ENCODE results near the gene BTBD1.
A peak's percentile ranks its signal among the peaks of the same experiment; 100 is the strongest.
"Not testable (repeated sequence)": the region's sequence is repeated elsewhere in the genome, so short reads cannot be mapped to it uniquely, and the experiment has no call there.

Gene BTBD1

GRCh38 chr15:83092309-83092976, 25.4 kb upstream of the BTBD1 start:
- DNase-seq = no peak

DNA sequence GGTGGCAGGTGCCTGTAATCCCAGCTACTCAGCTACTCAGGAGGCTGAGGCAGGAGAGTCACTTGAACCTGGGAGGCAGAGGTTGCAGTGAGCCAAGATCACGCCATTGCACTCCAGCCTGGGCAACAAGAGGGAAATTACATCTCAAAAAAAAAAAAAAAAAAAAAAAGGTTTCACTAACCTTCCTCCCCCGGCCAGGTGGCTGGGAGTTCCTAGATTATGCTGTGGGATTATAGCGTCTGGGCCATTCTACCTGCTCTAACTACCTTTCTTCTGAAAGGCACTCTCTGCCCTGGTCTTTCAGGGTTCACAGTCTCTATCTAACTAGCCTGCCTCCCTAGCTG, 24.9 kb upstream of the BTBD1 start:
- DNase-seq = not testable (repeated sequence)

- DNase-seq = no peak
These were observed 23.4 kb upstream of the BTBD1 start for GRCh38 chr15:83090465-83090864.

DNA sequence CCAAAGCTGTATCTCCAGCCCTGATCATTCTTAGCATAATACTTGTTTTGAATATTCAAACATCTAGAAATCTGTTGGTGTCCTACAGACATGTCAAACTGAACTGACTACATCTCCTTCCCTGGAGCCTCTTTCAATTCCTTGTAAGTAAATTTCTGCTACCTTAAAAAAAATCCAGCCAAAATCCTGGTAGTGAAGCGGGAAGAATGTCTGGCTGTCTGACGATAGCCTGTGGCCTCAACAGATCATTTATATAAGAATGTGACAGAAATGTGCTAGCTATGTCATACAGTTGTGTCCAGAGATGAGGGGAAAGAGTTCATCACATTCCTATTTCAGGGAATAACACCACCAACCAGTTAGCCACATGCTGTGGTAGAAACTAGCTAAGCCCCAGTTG, 21.8 kb upstream of the BTBD1 start:
- no peak for DNase-seq

DNA sequence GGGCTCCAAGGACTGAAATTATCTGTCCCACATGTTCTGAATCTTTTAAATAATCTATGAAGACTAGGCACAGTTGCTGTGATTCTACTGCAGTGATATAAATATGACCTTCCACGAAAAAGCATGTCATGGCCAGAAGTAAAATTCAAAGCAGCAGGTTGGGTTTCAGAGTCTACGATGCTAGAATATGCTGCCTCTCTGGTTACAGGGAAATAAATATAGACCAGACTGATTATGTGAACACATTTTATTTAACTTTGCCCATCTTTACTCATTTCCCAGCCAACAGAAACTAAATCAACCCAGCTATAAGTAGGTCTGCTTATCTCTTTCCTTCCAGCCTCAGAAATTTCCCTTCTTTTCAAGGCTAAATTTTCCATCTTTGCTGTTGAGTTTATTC, 20.5 kb upstream of the BTBD1 start:
- no peak for DNase-seq

DNA sequence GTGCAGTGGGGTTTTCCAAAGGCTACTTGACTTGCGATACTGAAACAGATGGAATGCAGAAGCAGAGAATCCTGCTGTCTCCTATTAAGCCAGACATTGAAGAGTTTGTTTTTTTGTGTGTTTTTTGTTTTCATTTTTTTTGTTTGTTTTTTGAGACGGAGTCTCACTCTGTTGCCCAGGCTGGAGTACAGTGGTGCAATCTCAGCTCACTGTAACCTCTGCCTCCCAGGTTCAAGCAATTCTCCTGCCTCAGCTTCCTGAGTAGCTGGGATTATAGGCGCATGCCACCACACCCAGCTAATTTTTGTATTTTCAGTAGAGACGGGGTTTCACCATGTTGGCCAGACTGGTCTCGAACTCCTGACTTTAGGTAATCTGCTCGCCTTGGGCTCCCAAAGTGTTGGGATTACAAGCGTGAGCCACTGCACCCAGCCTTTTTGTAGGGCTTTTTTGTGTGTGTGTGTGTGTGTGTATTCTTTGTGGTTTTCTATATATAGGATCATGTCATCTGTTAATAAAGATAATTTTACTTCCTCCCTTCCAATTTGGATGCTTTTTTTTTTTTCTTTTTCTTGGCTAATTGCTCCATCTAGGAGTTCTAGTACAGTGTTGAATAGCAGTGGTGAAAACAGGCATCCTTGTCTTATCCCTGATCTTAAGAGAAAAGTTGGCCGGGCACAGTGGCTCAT, 19.0 kb upstream of the BTBD1 start:
- DNase-seq = not testable (repeated sequence)

DNA sequence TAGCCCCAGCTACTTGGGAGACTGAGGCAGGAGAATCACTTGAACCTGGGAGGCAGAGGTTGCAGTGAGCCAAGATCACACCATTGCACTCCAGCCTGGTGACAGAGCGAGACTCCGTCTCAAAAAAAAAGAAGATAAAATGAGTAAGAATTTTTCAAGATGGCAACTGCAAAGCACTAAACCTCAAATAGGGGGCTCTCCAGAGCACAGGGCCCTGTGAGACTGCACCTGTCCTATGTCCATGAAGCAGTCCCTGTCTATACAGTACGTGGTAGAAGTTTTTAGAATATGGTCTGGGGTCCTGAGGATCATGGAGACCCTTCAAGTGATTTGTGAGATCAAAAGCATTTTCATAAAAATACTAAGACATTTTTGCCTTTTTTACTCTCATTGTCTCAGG, 18.4 kb upstream of the BTBD1 start:
- DNase-seq = not testable (repeated sequence)

DNA sequence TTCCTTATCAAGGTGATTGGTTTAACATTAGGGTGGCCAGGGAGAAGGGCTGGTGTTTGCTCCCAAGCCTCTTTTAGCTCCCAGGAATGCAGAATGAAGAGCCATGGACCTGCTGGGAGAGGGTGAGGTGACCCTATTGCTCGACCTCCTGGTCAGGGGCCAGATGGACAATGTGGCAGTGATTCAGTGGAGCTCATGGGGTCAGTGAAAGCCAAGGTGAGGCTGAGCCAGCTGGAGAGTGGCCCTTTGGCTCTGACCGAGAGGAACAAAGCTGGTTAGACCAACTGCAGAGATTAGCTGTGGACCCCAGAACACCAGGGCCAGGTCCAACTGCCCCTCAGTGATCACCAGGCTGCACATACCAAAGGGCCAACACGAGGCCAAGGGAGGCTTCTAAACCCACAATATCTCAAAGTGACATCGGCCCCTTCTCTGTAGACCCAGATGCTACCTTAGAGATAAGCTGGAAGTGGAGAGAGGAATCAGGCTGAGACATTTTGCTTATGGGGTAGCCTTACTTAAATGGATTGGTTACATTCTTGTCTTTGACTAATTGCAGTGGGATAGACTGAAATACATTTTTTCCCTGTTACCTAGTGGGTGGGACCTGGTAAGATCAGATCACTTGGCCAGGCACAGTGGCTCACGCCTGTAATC, 15.8 kb upstream of the BTBD1 start:
- no peak for DNase-seq

DNA sequence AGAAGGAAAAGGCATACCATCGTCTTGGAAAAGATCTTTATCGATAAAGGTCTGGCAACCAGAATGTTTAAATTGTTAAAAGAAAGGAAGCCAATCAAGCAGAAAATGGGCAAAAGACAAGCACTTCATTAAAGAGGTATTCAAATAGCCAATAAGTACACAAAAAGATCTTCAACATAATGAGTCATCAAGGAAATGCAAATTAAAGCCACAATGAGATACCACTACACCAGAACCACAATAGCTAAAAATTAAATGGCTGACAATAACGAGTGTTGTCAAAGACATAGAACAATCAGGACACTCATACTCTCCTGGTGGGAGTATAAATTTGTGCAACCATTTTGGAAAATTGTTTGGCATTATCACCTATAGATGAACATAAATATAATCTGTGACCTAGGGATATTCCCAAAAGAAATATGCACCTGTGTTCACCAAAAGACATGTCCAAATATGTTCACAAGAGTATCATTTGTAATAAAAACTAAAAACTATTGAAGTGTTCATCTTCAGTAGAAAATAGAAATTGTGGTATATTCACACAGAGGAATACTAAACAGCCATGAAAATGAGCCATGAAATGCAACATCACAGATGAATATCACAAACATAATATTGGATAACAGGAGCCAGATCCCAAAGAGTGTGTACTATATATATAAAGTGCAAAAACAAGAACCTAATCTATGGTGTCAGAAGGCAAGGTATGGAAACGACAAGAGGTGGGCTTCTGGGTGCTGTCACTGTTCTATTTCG, 14.4 kb upstream of the BTBD1 start:
- no peak for DNase-seq

GRCh38 chr15:83078712-83079111, 11.7 kb upstream of the BTBD1 start:
- no peak for DNase-seq

DNA sequence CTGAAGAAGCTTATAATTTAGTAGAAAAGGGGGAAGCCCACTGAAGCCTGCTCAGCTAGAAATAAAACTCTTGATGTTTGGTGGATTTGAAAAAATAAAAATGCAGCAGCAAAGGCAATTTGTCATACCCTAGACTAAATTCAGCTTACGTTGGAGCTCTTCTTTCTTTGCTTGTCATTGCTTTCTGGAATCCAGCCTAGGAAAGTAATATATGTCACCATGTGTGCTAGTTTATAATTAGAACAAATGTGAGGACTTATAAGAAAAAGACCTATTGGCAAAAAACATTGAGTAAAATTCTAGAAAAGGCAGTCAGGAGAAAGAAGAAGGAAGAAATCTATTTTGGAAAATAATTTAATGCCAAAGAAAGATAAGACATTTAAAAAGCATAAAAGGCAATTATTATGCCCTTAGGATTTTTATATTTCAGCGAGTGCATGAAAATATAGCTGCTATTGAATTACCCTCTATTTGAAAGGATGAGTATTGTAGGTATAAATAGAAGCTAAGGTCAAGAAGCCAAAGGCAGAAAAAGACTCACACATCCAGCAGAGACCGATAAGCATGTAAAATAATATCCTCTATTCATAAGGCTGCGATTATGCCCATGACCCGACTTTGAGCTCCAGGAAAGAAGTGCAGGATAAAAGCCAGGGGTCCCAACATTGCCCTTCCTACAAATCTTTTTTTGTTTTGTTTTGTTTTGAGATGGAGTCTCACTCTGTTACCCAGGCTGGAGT, 10.6 kb upstream of the BTBD1 start:
- no peak for DNase-seq

DNA sequence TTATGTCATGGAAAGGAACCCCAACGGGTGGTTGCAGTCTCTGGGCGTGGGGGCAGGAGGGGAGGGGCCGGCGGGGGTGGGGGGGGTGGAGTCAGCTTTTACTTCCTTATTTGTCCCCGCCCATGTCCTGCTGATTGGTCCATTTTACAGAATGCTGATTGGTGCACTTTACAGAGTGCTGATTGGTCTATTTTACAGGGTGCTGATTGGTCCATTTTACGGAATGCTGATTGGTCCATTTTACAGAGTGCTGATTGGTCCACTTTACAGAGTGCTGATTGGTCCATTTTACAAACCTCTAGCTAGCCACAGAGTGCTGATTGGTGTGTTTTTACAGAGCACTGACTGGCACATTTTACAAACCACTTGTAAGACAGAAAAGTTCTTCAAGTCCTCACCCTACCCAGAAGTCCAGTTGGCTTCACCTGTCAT, 2.2 kb upstream of the BTBD1 start:
- not testable (repeated sequence) for DNase-seq

DNA sequence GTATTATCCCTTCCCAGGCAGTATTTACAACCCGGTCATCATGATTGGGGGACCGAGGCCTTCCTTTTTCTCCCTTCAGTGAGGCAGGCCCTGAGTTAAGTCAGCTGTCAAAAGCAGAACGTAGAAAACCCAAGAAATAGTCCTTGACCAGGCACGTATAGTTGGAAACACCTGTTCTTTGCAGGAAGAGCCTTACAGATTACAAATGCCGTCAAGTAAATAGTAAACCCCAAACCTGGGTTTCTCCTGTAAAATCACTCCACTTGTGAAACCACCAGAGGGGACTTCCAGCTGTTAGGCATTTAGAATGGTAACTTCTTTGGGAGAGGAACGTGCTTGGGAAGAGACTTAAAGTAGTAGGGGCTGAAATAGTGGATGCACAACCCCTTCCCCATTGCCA, 1.0 kb upstream of the BTBD1 start:
- DNase-seq = no peak

GRCh38 chr15:83067638-83067962, 548 bp upstream of the BTBD1 start:
- DNase-seq = no peak

DNA sequence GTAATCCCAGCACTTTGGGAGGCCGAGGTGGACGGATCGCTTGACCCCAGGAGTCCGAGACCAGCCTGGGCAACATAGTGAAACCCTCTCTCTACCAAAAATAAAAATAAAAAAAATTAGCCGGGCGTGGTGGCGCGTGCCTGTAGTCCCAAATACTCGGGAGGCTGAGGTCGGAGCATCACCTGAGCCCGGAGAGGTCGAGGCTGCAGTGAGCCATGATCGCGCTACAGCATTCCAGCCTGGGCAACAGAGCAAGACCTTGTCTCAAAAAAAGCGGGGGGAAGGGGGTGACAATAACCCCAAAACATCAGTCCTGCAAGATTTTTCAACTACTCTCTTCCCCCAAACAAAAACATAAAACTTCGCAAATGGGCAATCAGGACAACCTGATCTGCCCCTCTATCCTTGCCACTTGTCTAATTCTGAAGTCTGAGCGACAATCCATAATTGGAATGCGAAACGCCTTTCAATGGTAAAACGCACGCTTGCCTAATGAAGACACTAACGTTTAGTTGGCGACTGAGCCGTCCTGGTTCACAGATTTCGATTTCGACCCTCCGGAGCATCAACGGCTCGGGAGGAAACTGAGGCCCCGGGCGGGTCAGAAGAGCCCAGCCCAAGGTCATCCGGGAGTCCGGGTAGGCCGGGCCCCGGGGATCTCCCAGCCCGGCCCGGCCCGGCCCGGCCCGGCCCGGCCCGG, 868 bp downstream of the BTBD1 start:
- DNase-seq = peak; percentile 47

DNA sequence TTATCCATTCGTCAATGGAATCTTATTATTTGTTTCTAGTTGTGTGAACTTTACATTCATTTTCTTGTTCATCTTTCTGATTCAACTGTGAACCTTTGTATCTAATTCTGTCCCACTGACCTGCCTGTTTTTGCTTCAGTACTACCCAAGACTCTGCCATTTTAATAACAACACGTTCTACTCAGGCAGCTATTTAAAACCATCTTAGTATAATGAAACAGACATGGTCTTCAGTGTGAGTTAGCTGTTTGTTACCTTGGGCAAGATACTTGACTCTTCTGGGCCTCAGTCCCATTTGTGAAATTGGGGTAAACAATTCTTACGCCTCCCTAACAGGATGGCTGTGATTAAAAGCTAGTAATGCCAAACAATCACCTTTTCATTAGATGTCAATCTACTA, 1.6 kb downstream of the BTBD1 start:
- no peak for DNase-seq

GRCh38 chr15:83064859-83065258, 2.2 kb downstream of the BTBD1 start:
- DNase-seq = no peak

DNA sequence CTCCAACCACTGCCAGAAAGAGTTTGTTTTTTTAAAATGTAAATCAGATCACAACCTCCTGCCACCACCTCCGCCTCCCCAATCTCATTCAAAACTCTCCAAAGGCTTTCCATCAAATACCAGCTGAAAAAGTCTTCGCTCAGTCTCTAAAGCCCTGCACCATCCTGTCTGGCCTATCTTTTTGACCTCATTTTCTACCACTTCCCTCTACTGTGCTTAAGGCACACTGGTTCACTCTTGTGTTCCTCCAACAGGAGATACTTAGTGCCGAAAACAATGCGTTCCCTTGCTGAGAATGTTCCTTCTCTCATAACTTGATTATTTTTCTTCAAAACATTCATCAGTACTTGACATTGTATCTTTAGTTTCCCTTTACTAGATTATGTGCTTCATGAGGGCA, 3.5 kb downstream of the BTBD1 start:
- DNase-seq = no peak

GRCh38 chr15:83062768-83063180, 4.3 kb downstream of the BTBD1 start:
- no peak for DNase-seq

GRCh38 chr15:83061680-83062079, 5.4 kb downstream of the BTBD1 start:
- DNase-seq = no peak

DNA sequence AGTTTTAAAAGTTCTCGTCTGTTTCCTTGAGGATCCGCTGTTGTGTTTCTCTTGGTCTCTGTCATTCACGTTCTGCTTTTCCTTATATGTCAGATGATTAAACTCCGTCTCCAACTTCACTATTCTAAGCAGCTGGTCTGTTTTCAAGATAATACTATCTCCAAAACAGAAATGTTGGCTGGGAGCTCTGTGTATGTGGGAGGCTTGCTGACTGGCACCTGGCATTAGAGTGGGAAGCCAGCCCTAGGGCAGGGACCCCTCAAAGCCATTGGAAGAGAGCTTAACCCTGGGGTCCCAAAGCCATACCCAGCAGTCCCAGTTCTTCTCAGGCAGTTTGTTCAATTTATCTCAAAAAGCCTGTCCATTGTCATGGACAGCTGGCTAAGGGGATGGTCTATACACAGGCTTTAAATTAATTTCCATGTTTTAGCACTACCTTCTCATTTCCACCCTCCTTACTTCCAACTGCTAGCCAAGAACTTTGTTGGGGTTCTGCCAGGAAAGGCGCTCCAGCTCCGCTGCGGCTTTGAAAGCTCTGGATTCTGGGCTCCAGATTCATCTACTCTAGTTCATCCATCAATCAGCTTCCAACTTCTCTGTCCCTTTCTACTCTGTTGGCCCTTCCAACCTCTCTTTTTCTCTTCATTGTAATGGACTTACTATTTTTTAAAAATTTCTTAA, 9.2 kb downstream of the BTBD1 start:
- DNase-seq = no peak

- DNase-seq = no peak
These were observed 10.1 kb downstream of the BTBD1 start for GRCh38 chr15:83057002-83057401.

Measured in right forelimb (tissue), 1 donor.